Uterus (tissue), 4 donors: ENCODE data around the gene TP53TG3B. TPM values are rescaled to one million over a fixed set of nuclear protein-coding genes. Genes with fewer than 3 reads are reported as not detected.
"Not testable (repeated sequence)": the region's sequence is repeated elsewhere in the genome, so short reads cannot be mapped to it uniquely, and the experiment has no call there.

Experiments used
- DNase-seq, 2 donors: peaks; one replicate each; pipeline ENCODE4 v3.0.0-alpha.2; 2019 to 2020
- H3K27ac ChIP-seq, 2 donors: fragments of 200-600 bp; sonication (generic); 1 replicate in 1 of 2; 2 replicates in 1 of 2; pipeline ENCODE4 v1.5.1; 2016 to 2018
- H3K27me3 ChIP-seq, 2 donors: fragments of 200-600 bp; sonication (generic); one replicate each; pipeline ENCODE4 v1.5.1; 2018 to 2019; ENCODE audit warnings: control low read depth in 1 of 2
- H3K36me3 ChIP-seq, 2 donors: fragments of 200-600 bp; sonication (generic); one replicate each; pipeline ENCODE4 v1.5.1; 2019; ENCODE audit warnings: control low read depth in 1 of 2
- H3K4me1 ChIP-seq, 2 donors: fragments of 200-600 bp; sonication (generic); one replicate each; pipeline ENCODE4 v1.5.1; 2018 to 2019; ENCODE audit warnings: control low read depth in 1 of 2
- H3K4me3 ChIP-seq, 2 donors: fragments of 200-600 bp; sonication (generic); 1 replicate in 1 of 2; 2 replicates in 1 of 2; pipeline ENCODE4 v1.5.1; 2018 to 2019; ENCODE audit warnings: mild to moderate bottlenecking in 1 of 2
- H3K9me3 ChIP-seq, 2 donors: fragments of 200-600 bp; sonication (generic); one replicate each; pipeline ENCODE4 v1.5.1; 2019; ENCODE audit warnings: control low read depth in 1 of 2
- intact Hi-C: fragments of 100-400 bp; cut with DNase I; formaldehyde crosslinking; loops from one replicate; pipeline ENCODE4 v1.15.1; 2023; ENCODE audit warnings: low total_unique reads
- small RNA-seq: library from RNA; depleted of rRNA; stranded (forward); fragments of <200 nt; gene quantifications from one replicate; pipeline ENCODE3, GENCODE V24; 2016
- total RNA-seq, 4 donors: library from RNA; depleted of rRNA in 3 of 4; stranded (reverse); fragments of >200 nt in 3 of 4; gene quantifications; one replicate each; pipeline versions ENCODE4 v1.1.0 to v1.2.4, GENCODE V29; 2014 to 2023
- donor health status: DM: yes; HTN: yes; CAD: no.

The TP53TG3B gene, protein sequence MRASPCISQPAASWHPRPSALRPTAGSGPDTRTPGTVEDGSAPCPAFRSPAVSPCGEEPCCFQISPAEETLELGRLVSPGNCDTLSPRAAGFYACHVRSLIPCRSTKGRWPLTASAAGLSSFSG
- not detected for total RNA-seq

DNA sequence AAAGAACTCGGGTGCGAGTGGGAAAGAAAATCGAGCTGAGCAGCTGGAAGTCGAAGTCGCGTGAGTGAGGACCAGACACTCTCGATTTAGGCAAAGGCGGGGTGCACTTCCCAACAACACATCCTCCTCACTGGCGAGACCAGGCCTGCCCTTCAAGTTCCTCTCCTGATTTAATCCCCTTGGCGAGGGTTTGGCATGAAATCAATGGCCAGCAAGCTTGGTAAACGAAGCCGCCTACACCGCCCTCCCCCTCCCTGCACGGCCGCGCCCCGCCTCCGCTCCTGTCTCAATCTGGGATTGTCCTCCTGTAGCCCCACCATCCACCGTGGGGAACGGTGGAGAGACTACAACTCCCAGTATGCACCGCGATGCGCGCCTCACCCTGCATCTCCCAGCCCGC, at the start of gene TP53TG3B:
Gene TP53TG3B (plus strand): TSS at position 301 of the 400 bp plus-strand sequence. CDS start 68 bp downstream, at position 369.
- intact Hi-C loops, H3K4me1 ChIP-seq, H3K36me3 ChIP-seq: not testable (repeated sequence)

GRCh38 chr16:33336226-33337012, 24.2 kb upstream of the TP53TG3B start:
- H3K4me1 ChIP-seq, H3K27ac ChIP-seq, intact Hi-C loops, H3K27me3 ChIP-seq, H3K4me3 ChIP-seq, H3K36me3 ChIP-seq: not testable (repeated sequence)
- DNase-seq: peak in 1 of 2 donors; percentile 57
- peaks cover 0 to 18% of the 10 kb centered on the region in 2 donors for H3K9me3 ChIP-seq

More for the DNA sequence above, at the start of gene TP53TG3B:
- not testable (repeated sequence) for H3K27me3 ChIP-seq, DNase-seq, H3K27ac ChIP-seq, H3K4me3 ChIP-seq, H3K9me3 ChIP-seq

DNA sequence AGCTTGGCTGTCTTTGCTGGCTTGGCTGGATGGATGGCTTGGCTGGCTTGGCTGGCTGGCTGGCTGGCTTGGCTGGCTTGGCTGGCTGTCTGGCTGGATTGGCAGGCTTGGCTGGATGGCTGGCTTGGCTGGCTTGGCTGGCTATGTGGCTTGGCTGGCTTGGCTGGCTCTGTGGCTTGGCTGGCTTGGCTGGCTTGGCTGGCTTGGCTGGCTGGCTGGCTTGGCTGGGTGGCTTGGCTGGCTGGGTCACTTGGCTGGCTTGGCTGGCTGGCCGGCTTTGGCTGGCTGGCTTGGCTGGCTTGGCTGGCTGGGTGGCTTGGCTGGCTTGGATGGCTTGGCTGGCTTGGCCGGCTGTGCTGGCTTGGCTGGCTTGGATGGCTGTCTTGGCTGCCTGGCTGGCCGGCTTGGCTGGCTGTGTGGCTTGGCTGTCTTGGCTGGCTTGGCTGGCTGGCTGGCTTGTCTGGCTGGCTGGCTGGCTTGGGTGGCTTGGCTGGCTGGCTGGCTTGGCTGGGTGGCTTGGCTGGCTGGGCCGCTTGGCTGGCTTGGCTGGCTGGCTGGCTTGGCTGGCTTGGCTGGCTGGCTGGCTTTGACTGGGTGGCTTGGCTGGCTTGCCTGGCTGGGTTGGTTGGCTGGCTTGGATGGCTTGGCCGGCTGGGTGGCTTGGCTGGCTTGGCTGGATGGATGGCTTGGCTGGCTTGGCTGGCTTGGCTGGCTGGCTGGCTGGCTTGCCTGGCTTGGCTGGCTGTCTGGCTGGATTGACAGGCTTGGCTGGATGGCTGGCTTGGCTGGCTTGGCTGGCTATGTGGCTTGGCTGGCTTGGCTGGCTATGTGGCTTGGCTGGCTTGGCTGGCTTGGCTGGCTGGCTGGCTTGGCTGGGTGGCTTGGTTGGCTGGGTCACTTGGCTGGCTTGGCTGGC, 22.8 kb upstream of the TP53TG3B start:
- peak in 1 of 2 donors; percentile 56 for DNase-seq
- H3K9me3 ChIP-seq: peaks cover 0 to 18% of the 10 kb centered on the region in 2 donors
- H3K27ac ChIP-seq, H3K27me3 ChIP-seq, intact Hi-C loops, H3K4me1 ChIP-seq, H3K4me3 ChIP-seq, H3K36me3 ChIP-seq: not testable (repeated sequence)

DNA sequence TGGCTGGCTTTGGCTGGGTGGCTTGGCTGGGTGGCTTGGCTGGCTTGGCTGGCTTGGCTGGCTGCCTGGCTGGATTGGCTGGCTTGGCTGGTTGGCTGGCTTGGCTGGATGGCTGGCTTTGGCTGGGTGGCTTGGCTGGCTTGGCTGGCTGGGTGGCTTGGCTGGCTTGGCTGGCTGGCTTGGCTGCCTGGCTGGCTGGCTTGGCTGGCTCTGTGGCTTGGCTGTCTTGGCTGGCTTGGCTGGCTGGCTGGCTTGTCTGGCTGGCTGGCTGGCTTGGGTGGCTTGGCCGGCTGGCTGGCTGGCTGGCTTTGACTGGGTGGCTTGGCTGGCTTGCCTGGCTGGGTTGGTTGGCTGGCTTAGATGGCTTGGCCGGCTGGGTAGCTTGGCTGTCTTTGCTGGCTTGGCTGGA, 22.1 kb upstream of the TP53TG3B start:
- H3K4me1 ChIP-seq, H3K27me3 ChIP-seq, intact Hi-C loops, H3K27ac ChIP-seq, H3K36me3 ChIP-seq, H3K4me3 ChIP-seq: not testable (repeated sequence)
- DNase-seq: peak in 1 of 2 donors; percentile 29
- peaks cover 0 to 18% of the 10 kb centered on the region in 2 donors for H3K9me3 ChIP-seq

DNA sequence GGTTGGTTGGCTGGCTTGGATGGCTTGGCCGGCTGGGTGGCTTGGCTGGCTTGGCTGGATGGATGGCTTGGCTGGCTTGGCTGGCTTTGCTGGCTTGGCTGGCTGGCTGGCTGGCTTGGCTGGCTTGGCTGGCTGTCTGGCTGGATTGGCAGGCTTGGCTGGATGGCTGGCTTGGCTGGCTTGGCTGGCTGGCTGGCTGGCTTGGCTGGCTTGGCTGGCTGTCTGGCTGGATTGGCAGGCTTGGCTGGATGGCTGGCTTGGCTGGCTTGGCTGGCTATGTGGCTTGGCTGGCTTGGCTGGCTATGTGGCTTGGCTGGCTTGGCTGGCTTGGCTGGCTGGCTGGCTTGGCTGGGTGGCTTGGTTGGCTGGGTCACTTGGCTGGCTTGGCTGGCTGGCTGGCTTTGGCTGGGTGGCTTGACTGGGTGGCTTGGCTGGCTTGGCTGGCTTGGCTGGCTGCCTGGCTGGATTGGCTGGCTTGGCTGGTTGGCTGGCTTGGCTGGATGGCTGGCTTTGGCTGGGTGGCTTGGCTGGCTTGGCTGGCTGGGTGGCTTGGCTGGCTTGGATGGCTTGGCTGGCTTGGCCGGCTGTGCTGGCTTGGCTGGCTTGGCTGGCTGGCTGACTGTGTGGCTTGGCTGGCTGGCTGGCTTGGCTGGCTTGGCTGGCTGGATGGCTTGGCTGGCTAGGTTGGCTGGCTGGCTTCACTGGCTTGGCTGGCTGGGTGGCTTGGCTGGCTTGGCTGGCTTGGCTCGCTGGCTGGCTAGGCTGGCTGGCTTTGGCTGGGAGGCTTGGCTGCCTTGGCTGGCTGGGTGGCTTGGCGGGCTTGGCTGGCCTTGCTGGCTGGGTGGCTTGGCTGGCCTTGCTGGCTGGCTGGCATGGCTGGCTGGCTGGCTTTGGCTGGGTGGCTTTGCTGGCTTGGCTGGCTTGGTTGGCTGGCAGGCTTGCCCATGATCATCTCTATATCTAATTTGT, 21.3 kb upstream of the TP53TG3B start:
- intact Hi-C loops: not testable (repeated sequence)
- peaks cover 0 to 18% of the 10 kb centered on the region in 2 donors for H3K9me3 ChIP-seq
- DNase-seq: peak in 1 of 2 donors; percentile 46

More for the DNA sequence above, 21.3 kb upstream of the TP53TG3B start:
- H3K4me3 ChIP-seq, H3K27ac ChIP-seq, H3K36me3 ChIP-seq, H3K27me3 ChIP-seq, H3K4me1 ChIP-seq: not testable (repeated sequence)

Small RNA genes within 50 kb of the gene (small RNA-seq; reads per million reads assigned to genes)
- not detected for gene AC141257.3
- gene AC141257.4: not detected

Other genes with a start within 250 kb of the TP53TG3B start
- not detected for gene TP53TG3C, start 166.6 kb upstream of the TP53TG3B start, total RNA-seq
- not detected for gene TP53TG3E, start 56.5 kb upstream of the TP53TG3B start, total RNA-seq
- gene TP53TG3F, start 98.8 kb downstream of the TP53TG3B start, total RNA-seq: not detected